PC-9 (cell line): Measurements from ENCODE around the gene PRDM16. TPM values are rescaled to one million over a fixed set of nuclear protein-coding genes. Genes with fewer than 3 reads are reported as not detected.

Source experiments
- BruUV-seq: library from RNA; stranded (reverse); fragments of 400-500 nt; replicated peaks from 2 replicates; lab custom pipeline; 2021; lab: Mats Ljungman, UMichigan
- CTCF ChIA-PET: fragments of 300-600 bp; sonication (Branson Sonifier 250); formaldehyde crosslinking; loops from one replicate; lab custom pipeline; 2022; ENCODE audit warnings: antibody characterized with exemption; lab: Charles Lee
- POLR2A ChIA-PET: fragments of 300-600 bp; sonication (Branson Sonifier 250); formaldehyde crosslinking; loops from one replicate; lab custom pipeline; 2022; ENCODE audit warnings: antibody characterized with exemption; ENCODE audit not compliant: unreplicated experiment; lab: Charles Lee
- DNase-seq, 2 experiments: peaks; one replicate each; pipeline versions ENCODE4 v3.0.0 to v3.0.0-alpha.2; 2015 to 2022; ENCODE audit warnings: mixed read lengths in 1 of 2
- H2AFZ ChIP-seq: fragments of 200-600 bp; sonication (generic); 2 replicates; pipeline ENCODE4 v1.8.1; 2017; ENCODE audit warnings: antibody characterized with exemption
- H3F3A ChIP-seq: fragments of 200-600 bp; sonication (generic); 2 replicates; pipeline ENCODE4 v1.8.1; 2017; ENCODE audit warnings: antibody characterized with exemption, mild to moderate bottlenecking, low read depth; ENCODE audit not compliant: insufficient read depth
- H3K27ac ChIP-seq: fragments of 200-600 bp; sonication (generic); 2 replicates; pipeline ENCODE4 v1.6.1; 2016; ENCODE audit warnings: mixed run types
- H3K27me3 ChIP-seq: fragments of 200-600 bp; sonication (generic); 2 replicates; pipeline ENCODE4 v1.6.1; 2016; ENCODE audit warnings: low read depth, mixed run types; ENCODE audit not compliant: insufficient read depth
- H3K36me3 ChIP-seq: fragments of 200-600 bp; sonication (generic); 2 replicates; pipeline ENCODE4 v1.6.1; 2016; ENCODE audit warnings: low read depth, mixed run types
- H3K4me1 ChIP-seq: fragments of 200-600 bp; sonication (generic); replicated peaks from 2 replicates; pipeline ENCODE4 v1.6.1; 2016; ENCODE audit warnings: mixed run types; ENCODE audit not compliant: insufficient read depth
- H3K4me2 ChIP-seq: fragments of 200-600 bp; sonication (generic); 2 replicates; pipeline ENCODE4 v1.6.1; 2017; ENCODE audit warnings: mixed run types
- H3K4me3 ChIP-seq: fragments of 200-600 bp; sonication (generic); 2 replicates; pipeline ENCODE4 v1.6.1; 2016; ENCODE audit warnings: mixed run types
- H3K79me2 ChIP-seq: fragments of 200-600 bp; sonication (generic); 2 replicates; pipeline ENCODE4 v1.6.1; 2017; ENCODE audit warnings: low read depth, mixed run types
- H3K9me2 ChIP-seq: fragments of 200-600 bp; sonication (generic); 2 replicates; pipeline ENCODE4 v1.8.1; 2017; ENCODE audit warnings: mild to moderate bottlenecking; ENCODE audit not compliant: insufficient read depth
- H3K9me3 ChIP-seq: fragments of 200-600 bp; sonication (generic); 2 replicates; pipeline ENCODE4 v1.8.1; 2016; ENCODE audit warnings: low read depth; ENCODE audit not compliant: insufficient read depth
- H4K20me1 ChIP-seq: fragments of 200-600 bp; sonication (generic); 2 replicates; pipeline ENCODE4 v1.8.1; 2017; ENCODE audit not compliant: insufficient read depth
- EZH2 ChIP-seq: fragments of 200-600 bp; sonication (generic); IDR thresholded peaks from 2 replicates; pipeline ENCODE4 v1.8.0; 2017; ENCODE audit warnings: antibody characterized with exemption, low read depth
- intact Hi-C: fragments of 100-400 bp; cut with micrococcal nuclease; formaldehyde crosslinking; loops from one replicate; pipeline ENCODE4 v1.10.0; 2022; ENCODE audit not compliant: unreplicated experiment
- total RNA-seq: library from RNA; stranded (reverse); gene quantifications from 2 replicates; pipeline ENCODE4 v1.2.3, GENCODE V29; 2021
- TF ChIP-seq, protein P1 (sequence below): fragments of 200-600 bp; sonication (generic); conservative IDR thresholded peaks from 2 replicates; pipeline ENCODE4 v1.6.1; 2017; ENCODE audit warnings: mixed run types, antibody characterized with exemption, mild to moderate bottlenecking, moderate library complexity

Gene PRDM16
- total RNA-seq, 1 experiment from 2014 or later = not detected

DNA sequence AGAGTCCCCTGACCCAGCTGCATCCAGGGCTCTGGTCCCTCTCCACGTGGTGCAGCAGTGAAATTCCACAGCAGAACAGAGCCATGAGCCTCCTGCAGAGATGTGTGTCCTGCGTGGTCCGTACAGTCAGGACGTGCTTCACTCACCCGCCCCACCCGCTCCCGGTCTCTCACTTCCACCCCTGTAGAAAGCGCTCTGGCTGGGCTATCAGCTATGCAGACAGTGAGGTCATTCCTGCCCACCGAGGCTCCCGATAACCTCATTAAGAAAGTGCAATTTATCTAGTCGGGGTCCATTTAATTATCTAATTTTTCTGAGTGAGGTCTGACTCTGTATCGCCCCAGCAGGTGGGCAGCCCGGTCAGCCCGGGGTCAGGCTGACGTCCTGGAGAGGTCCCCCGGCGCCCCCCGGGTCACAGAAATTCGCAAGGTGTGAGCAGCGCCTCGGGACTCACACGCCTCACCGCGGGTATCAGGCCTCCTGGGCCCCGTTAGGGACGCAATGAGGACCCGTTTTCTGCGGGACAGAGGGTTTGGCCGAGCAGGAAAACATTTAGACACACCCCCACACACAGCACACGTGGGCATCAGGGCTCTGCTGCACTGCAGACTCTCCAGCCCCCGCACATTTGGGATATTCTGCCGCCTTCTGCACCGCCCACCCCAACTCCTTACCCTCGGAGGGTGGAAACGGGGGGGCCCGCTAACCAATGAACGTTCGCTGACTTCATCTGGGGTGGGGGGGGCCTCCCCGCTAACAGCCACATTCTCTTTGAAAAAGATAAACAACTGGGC, 76.7 kb downstream of the PRDM16 start:
- Histone ChIP-seq H4K20me1 (no peaks in the 10 kb centered on the region), H3K4me3 (no peak overlapping the region), H3K27me3 (peaks cover 94% of the 10 kb centered on the region), H3K79me2 (no peaks in the 10 kb centered on the region), H3K9me3 (no peaks in the 10 kb centered on the region), H3K36me3 (no peaks in the 10 kb centered on the region), H3K27ac (no peak overlapping the region), H3F3A (no peaks in the 10 kb centered on the region), H3K4me1 (no peaks in the 10 kb centered on the region), H3K4me2 (no peak overlapping the region), H3K9me2 (no peaks in the 10 kb centered on the region), H2AFZ (no peak overlapping the region)
- intact Hi-C loops = no loop called here
- BruUV-seq = no TSS peak
- ChIA-PET CTCF (no interaction called here), POLR2A (no interaction called here)
- no peak for DNase-seq
- TF ChIP-seq, protein P1, sequence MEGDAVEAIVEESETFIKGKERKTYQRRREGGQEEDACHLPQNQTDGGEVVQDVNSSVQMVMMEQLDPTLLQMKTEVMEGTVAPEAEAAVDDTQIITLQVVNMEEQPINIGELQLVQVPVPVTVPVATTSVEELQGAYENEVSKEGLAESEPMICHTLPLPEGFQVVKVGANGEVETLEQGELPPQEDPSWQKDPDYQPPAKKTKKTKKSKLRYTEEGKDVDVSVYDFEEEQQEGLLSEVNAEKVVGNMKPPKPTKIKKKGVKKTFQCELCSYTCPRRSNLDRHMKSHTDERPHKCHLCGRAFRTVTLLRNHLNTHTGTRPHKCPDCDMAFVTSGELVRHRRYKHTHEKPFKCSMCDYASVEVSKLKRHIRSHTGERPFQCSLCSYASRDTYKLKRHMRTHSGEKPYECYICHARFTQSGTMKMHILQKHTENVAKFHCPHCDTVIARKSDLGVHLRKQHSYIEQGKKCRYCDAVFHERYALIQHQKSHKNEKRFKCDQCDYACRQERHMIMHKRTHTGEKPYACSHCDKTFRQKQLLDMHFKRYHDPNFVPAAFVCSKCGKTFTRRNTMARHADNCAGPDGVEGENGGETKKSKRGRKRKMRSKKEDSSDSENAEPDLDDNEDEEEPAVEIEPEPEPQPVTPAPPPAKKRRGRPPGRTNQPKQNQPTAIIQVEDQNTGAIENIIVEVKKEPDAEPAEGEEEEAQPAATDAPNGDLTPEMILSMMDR = no peak
- no peak for TF ChIP-seq EZH2

GRCh38 chr1:3146458-3146857, 77.5 kb downstream of the PRDM16 start:
- H3K9me2 ChIP-seq = no peaks in the 10 kb centered on the region
- H3K9me3 ChIP-seq = no peaks in the 10 kb centered on the region
- no peaks in the 10 kb centered on the region for H3K36me3 ChIP-seq
- no peaks in the 10 kb centered on the region for H3K79me2 ChIP-seq
- H3K4me3 ChIP-seq = no peak overlapping the region
- no peak overlapping the region for H3K4me2 ChIP-seq
- H3F3A ChIP-seq = no peaks in the 10 kb centered on the region
- peaks cover 93% of the 10 kb centered on the region for H3K27me3 ChIP-seq
- no TSS peak for BruUV-seq
- H4K20me1 ChIP-seq = no peaks in the 10 kb centered on the region
- H2AFZ ChIP-seq = no peak overlapping the region
- TF ChIP-seq EZH2 = no peak
- TF ChIP-seq, protein P1 = no peak
- intact Hi-C loops = no loop called here
- ChIA-PET POLR2A (no interaction called here), CTCF (no interaction called here)
- no peak for DNase-seq
- H3K4me1 ChIP-seq = no peaks in the 10 kb centered on the region
- H3K27ac ChIP-seq = no peak overlapping the region

- POLR2A ChIA-PET = no interaction called here
- H2AFZ ChIP-seq = no peak overlapping the region
Measured at GRCh38 chr1:3146907-3147306, 77.9 kb downstream of the PRDM16 start.

More at GRCh38 chr1:3146907-3147306, 77.9 kb downstream of the PRDM16 start:
- Histone ChIP-seq H3K9me3 (no peaks in the 10 kb centered on the region), H4K20me1 (no peaks in the 10 kb centered on the region), H3K4me3 (no peak overlapping the region), H3K4me2 (no peak overlapping the region), H3K27me3 (peaks cover 93% of the 10 kb centered on the region), H3F3A (no peaks in the 10 kb centered on the region), H3K27ac (no peak overlapping the region), H3K9me2 (no peaks in the 10 kb centered on the region), H3K79me2 (no peaks in the 10 kb centered on the region), H3K36me3 (no peaks in the 10 kb centered on the region), H3K4me1 (no peaks in the 10 kb centered on the region)
- intact Hi-C loops = no loop called here
- DNase-seq = no peak
- BruUV-seq = no TSS peak
- TF ChIP-seq, protein P1 = no peak
- no peak for TF ChIP-seq EZH2
- CTCF ChIA-PET = no interaction called here
